SK-N-SH (cell line): Measurements from ENCODE around the gene KRT81. TPM values are rescaled to one million over a fixed set of nuclear protein-coding genes. Genes with fewer than 3 reads are reported as not detected.

Experiments
- CTCF ChIA-PET: fragments of 300-600, 350-600 bp; formaldehyde crosslinking; extraction: SDS; loops from one replicate; lab custom pipeline; 2021; lab: Yijun Ruan, JAX
- POLR2A ChIA-PET: fragments of 350-600 bp; sonication (Branson Sonifier 250); formaldehyde crosslinking; extraction: SDS; loops from one replicate; lab custom pipeline; 2020; ENCODE audit warnings: antibody characterized with exemption, inconsistent platforms; lab: Yijun Ruan, JAX
- DNase-seq: peaks from one replicate; pipeline ENCODE4 v3.0.0; 2012
- H2AFZ ChIP-seq: fragments of 200-600 bp; sonication (generic); 2 replicates; pipeline ENCODE4 v1.8.1; 2016; ENCODE audit warnings: antibody characterized with exemption, mild to moderate bottlenecking, low read depth
- H3F3A ChIP-seq: fragments of 200-600 bp; sonication (generic); replicated peaks from 2 replicates; pipeline ENCODE3; 2016; ENCODE audit warnings: antibody characterized with exemption, mild to moderate bottlenecking; ENCODE audit not compliant: insufficient read depth
- H3K27ac ChIP-seq, 2 experiments: fragments of 200-500 bp in 1 of 2; fragments of 200-600 bp in 1 of 2; sonication (Bioruptor generic) in 1 of 2; sonication (generic), shearing (Covaris generic) in 1 of 2; 2 replicates each; pipeline versions ENCODE4 v1.5.1 to v1.6.1; 2014 to 2016; ENCODE audit warnings: low read depth in 2 of 2, inconsistent platforms in 1 of 2, low read length in 1 of 2, mild to moderate bottlenecking in 1 of 2, mixed read lengths in 1 of 2
- H3K27me3 ChIP-seq: fragments of 200-600 bp; sonication (generic), shearing (Covaris generic); 2 replicates; pipeline ENCODE4 v1.6.1; 2016; ENCODE audit warnings: mixed run types; ENCODE audit not compliant: insufficient read depth
- H3K36me3 ChIP-seq, 2 experiments: fragments of 200-500 bp in 1 of 2; fragments of 200-600 bp in 1 of 2; sonication (Bioruptor generic) in 1 of 2; sonication (generic) in 1 of 2; replicated peaks in 1 of 2; 2 replicates each; pipeline versions ENCODE3 to v1.5.1; 2014 to 2016; ENCODE audit warnings: low read length in 1 of 2, mild to moderate bottlenecking in 1 of 2; ENCODE audit not compliant: insufficient read depth in 2 of 2, control insufficient read depth in 1 of 2
- H3K4me1 ChIP-seq, 2 experiments: fragments of 200-500 bp in 1 of 2; fragments of 200-600 bp in 1 of 2; sonication (Bioruptor generic) in 1 of 2; sonication (generic), shearing (Covaris generic) in 1 of 2; 2 replicates each; pipeline versions ENCODE4 v1.5.1 to v1.6.1; 2014 to 2016; ENCODE audit warnings: low read depth in 1 of 2, low read length in 1 of 2, mixed run types in 1 of 2; ENCODE audit not compliant: insufficient read depth in 2 of 2, control insufficient read depth in 1 of 2
- H3K4me2 ChIP-seq: fragments of 200-600 bp; sonication (generic), shearing (Covaris generic); 2 replicates; pipeline ENCODE4 v1.6.1; 2017; ENCODE audit warnings: mixed run types
- H3K4me3 ChIP-seq, 2 experiments: fragments of 200-500 bp in 1 of 2; fragments of 200-600 bp in 1 of 2; sonication (Bioruptor generic) in 1 of 2; sonication (generic), shearing (Covaris generic) in 1 of 2; 2 replicates each; pipeline versions ENCODE4 v1.5.1 to v1.8.1; 2014 to 2016; ENCODE audit warnings: low read depth in 2 of 2, inconsistent platforms in 1 of 2, low read length in 1 of 2, mild to moderate bottlenecking in 1 of 2, mixed read lengths in 1 of 2, moderate library complexity in 1 of 2
- H3K79me2 ChIP-seq: fragments of 200-600 bp; sonication (generic); 2 replicates; pipeline ENCODE4 v1.8.1; 2017; ENCODE audit warnings: mild to moderate bottlenecking; ENCODE audit not compliant: insufficient read depth
- H3K9ac ChIP-seq: fragments of 200-600 bp; sonication (generic); 2 replicates; pipeline ENCODE4 v1.6.1; 2017; ENCODE audit warnings: mixed run types
- H3K9me2 ChIP-seq: fragments of 200-600 bp; sonication (generic); 2 replicates; pipeline ENCODE4 v1.6.1; 2017; ENCODE audit warnings: mixed run types
- H3K9me3 ChIP-seq: fragments of 200-600 bp; sonication (generic); 2 replicates; pipeline ENCODE4 v1.6.1; 2017; ENCODE audit warnings: mixed run types, mild to moderate bottlenecking, moderate library complexity
- H4K20me1 ChIP-seq: fragments of 200-600 bp; sonication (generic); 2 replicates; pipeline ENCODE4 v1.6.1; 2017; ENCODE audit warnings: mild to moderate bottlenecking, mixed run types; ENCODE audit not compliant: insufficient read depth
- ELF1 ChIP-seq: IDR thresholded peaks from 2 replicates; pipeline ENCODE4 v1.4.0; 2012
- EP300 ChIP-seq, 2 experiments: IDR thresholded peaks; 2 replicates each; pipeline versions ENCODE4 v1.4.0 to v1.6.1; 2012; ENCODE audit warnings: borderline replicate concordance in 1 of 2, low read depth in 1 of 2, low read length in 1 of 2
- EZH2phosphoT487 ChIP-seq: fragments of 200-600 bp; sonication (generic); IDR thresholded peaks from 2 replicates; pipeline ENCODE4 v1.6.1; 2017; ENCODE audit warnings: low read depth, mixed run types, mild to moderate bottlenecking, antibody characterized with exemption, moderate library complexity, borderline replicate concordance
- IRF3 ChIP-seq: fragments of 150-350 bp; IDR thresholded peaks from 2 replicates; pipeline ENCODE4 v1.6.1; 2016; ENCODE audit warnings: mild to moderate bottlenecking, low read depth, low read length
- MXI1 ChIP-seq: IDR thresholded peaks from 2 replicates; pipeline ENCODE4 v1.6.1; 2012; ENCODE audit warnings: mild to moderate bottlenecking, low read depth, low read length, improper control_type of control experiment
- NFIC ChIP-seq: IDR thresholded peaks from 2 replicates; pipeline ENCODE4 v1.4.0; 2012; ENCODE audit warnings: borderline replicate concordance
- NRF1 ChIP-seq: IDR thresholded peaks from 2 replicates; pipeline ENCODE4 v1.6.1; 2012; ENCODE audit warnings: low read depth, mild to moderate bottlenecking, low read length
- PBX3 ChIP-seq: IDR thresholded peaks from 2 replicates; pipeline ENCODE4; 2012
- POLR2AphosphoS5 ChIP-seq: IDR thresholded peaks from 2 replicates; pipeline ENCODE4 v1.6.1; 2012; ENCODE audit warnings: low read depth, low read length
- RAD21 ChIP-seq: IDR thresholded peaks from 2 replicates; pipeline ENCODE4 v1.6.1; 2012; ENCODE audit warnings: mild to moderate bottlenecking, low read length
- REST ChIP-seq: IDR thresholded peaks from 2 replicates; pipeline ENCODE4 v1.6.1; 2012; ENCODE audit warnings: mild to moderate bottlenecking, low read depth, low read length, moderate library complexity
- SIN3A ChIP-seq: IDR thresholded peaks from 2 replicates; pipeline ENCODE4 v1.6.1; 2012; ENCODE audit warnings: low read depth, mild to moderate bottlenecking, low read length, moderate library complexity, borderline replicate concordance
- TAF1 ChIP-seq: IDR thresholded peaks from 2 replicates; pipeline ENCODE4 v1.6.1; 2012; ENCODE audit warnings: low read depth, mild to moderate bottlenecking, low read length, moderate library complexity, borderline replicate concordance
- TCF12 ChIP-seq: IDR thresholded peaks from 2 replicates; pipeline ENCODE4 v1.4.0; 2012
- TEAD4 ChIP-seq: IDR thresholded peaks from 2 replicates; pipeline ENCODE4 v1.4.0; 2012; ENCODE audit warnings: mild to moderate bottlenecking, borderline replicate concordance; ENCODE audit not compliant: insufficient read depth
- YY1 ChIP-seq: IDR thresholded peaks from 2 replicates; pipeline ENCODE4 v1.4.0; 2012; ENCODE audit warnings: low read depth, mild to moderate bottlenecking
- WGBS: methylation state at CpG from one replicate; pipeline ENCODE4 v1.1.6; 2017; ENCODE audit warnings: low lambda C conversion rate; 5-methylcytosine and 5-hydroxymethylcytosine counted together
- polyA plus RNA-seq, 3 experiments: library from polyadenylated mRNA; depleted of rRNA; stranded (reverse); fragments of >200 nt; gene quantifications; 2 replicates each; pipeline ENCODE4 v1.2.3, GENCODE V29; 2012

KRT81 gene
- polyA plus RNA-seq, 1 of the 3 experiments (the other 2 are of a cell fraction) = 1.9 TPM

- no peak for DNase-seq
- no peak overlapping the region for H3K4me3 ChIP-seq
Measured at GRCh38 chr12:52246720-52247621, 44.4 kb downstream of the KRT81 start.

More at GRCh38 chr12:52246720-52247621, 44.4 kb downstream of the KRT81 start:
- Histone ChIP-seq H3F3A (peaks cover 3% of the 10 kb centered on the region), H3K9me3 (no peaks in the 10 kb centered on the region), H3K9me2 (no peaks in the 10 kb centered on the region), H3K4me2 (peak overlapping the region; percentile 35; the same call in 1 of the 2 replicates), H4K20me1 (no peaks in the 10 kb centered on the region), H3K36me3 (no peaks in the 10 kb centered on the region), H3K4me1 (peaks cover 23 to 27% of the 10 kb centered on the region in 2 experiments; a peak in 3 of 4 replicates), H3K27me3 (no peaks in the 10 kb centered on the region), H3K79me2 (no peaks in the 10 kb centered on the region), H3K9ac (no peak overlapping the region), H2AFZ (no peak overlapping the region), H3K27ac (peak overlapping the region in 1 of 2 experiments; percentile 18; a peak in 2 of 4 replicates)
- no peak for TF ChIP-seq SIN3A
- TF ChIP-seq ELF1 = no peak
- TF ChIP-seq TAF1 = no peak
- no peak for TF ChIP-seq TEAD4
- no peak for TF ChIP-seq MXI1
- TF ChIP-seq REST = no peak
- TF ChIP-seq RAD21 = no peak
- no peak for TF ChIP-seq NFIC
- TF ChIP-seq TCF12 = no peak
- no peak for TF ChIP-seq NRF1
- TF ChIP-seq EP300 (IDR thresholded peaks at IDR 0.05; ENCODE audit: borderline replicate concordance in 1 of 2, low read depth in 1 of 2, low read length in 1 of 2) = no peak
- no peak for TF ChIP-seq YY1
- no peak for TF ChIP-seq IRF3
- TF ChIP-seq PBX3 = no peak
- TF ChIP-seq POLR2AphosphoS5 = no peak
- TF ChIP-seq EZH2phosphoT487 = no peak
- CTCF ChIA-PET = interaction anchor here (0.8 to 2.6 kb wide), 8 partner anchors 10 to 90 kb away, joined by 3 to 10 read pairs (median 4); no protein-coding TSS in a partner anchor
- POLR2A ChIA-PET = no interaction called here
- WGBS = 58% methylated on average over 10 of the region's 10 CpGs
